B cell (primary cell): ENCODE results near the gene CHAF1A. TPM values are rescaled to one million over a fixed set of nuclear protein-coding genes. Genes with fewer than 3 reads are reported as not detected.

ENCODE experiments used
- ATAC-seq: fragments of 200-7000 bp; cut with Tn5 transposase; one replicate; pipeline ENCODE4 v1.10.0; 2021; ENCODE audit warnings: low read depth, mild to moderate bottlenecking, moderate number of reproducible peaks, moderate library complexity
- CTCF ChIA-PET: fragments of 350-600 bp; sonication (Branson Sonifier 250); formaldehyde crosslinking; loops from one replicate; lab custom pipeline; 2021; ENCODE audit warnings: antibody characterized with exemption, inconsistent platforms; lab: Charles Lee
- POLR2A ChIA-PET: fragments of 350-600 bp; sonication (Branson Sonifier 250); formaldehyde crosslinking; loops from one replicate; lab custom pipeline; 2021; ENCODE audit warnings: antibody characterized with exemption; lab: Charles Lee
- DNase-seq: peaks from one replicate; pipeline ENCODE4 v3.0.0; 2013
- H2AFZ ChIP-seq: 2 replicates; pipeline ENCODE4 v1.6.1; 2012; ENCODE audit warnings: mild to moderate bottlenecking, low read depth, low read length; ENCODE audit not compliant: insufficient read depth, poor library complexity, severe bottlenecking
- H3K27ac ChIP-seq, 2 donors: 1 replicate in 1 of 2; 2 replicates in 1 of 2; pipeline ENCODE4 v1.5.1; 2012 to 2013; ENCODE audit warnings: low read length in 2 of 2, mild to moderate bottlenecking in 2 of 2, moderate library complexity in 1 of 2
- H3K27me3 ChIP-seq, 4 experiments: fragments of 200-600 bp in 1 of 4; sonication (generic) in 1 of 4; replicated peaks in 1 of 4; 1 replicate in 2 of 4; 2 replicates in 2 of 4; pipeline versions ENCODE4 v1.6.1 to v1.7.0; 2013 to 2016; ENCODE audit warnings: low read length in 3 of 4, mild to moderate bottlenecking in 2 of 4, mixed read lengths in 1 of 4, moderate library complexity in 1 of 4; ENCODE audit not compliant: insufficient read depth in 4 of 4, control insufficient read depth in 3 of 4; ENCODE audit errors: control extremely low read depth in 1 of 4
- H3K36me3 ChIP-seq, 2 experiments: replicated peaks in 1 of 2; 1 replicate in 1 of 2; 2 replicates in 1 of 2; pipeline versions ENCODE4 v1.6.1 to v1.7.1; 2013; ENCODE audit warnings: low read length in 1 of 2; ENCODE audit not compliant: insufficient read depth in 2 of 2, control insufficient read depth in 1 of 2; ENCODE audit errors: control extremely low read depth in 1 of 2, extremely low read depth in 1 of 2
- H3K4me1 ChIP-seq, 2 donors: fragments of 200-600 bp in 1 of 2; sonication (generic) in 1 of 2; 1 replicate in 1 of 2; 2 replicates in 1 of 2; pipeline versions ENCODE4 v1.5.1 to v1.6.1; 2013 to 2017; ENCODE audit warnings: low read length in 2 of 2; ENCODE audit not compliant: control insufficient read depth in 2 of 2, insufficient read depth in 2 of 2
- H3K4me2 ChIP-seq: replicated peaks from 2 replicates; pipeline ENCODE3; 2012; ENCODE audit warnings: mild to moderate bottlenecking, low read depth, low read length; ENCODE audit not compliant: poor library complexity, severe bottlenecking
- H3K4me3 ChIP-seq, 5 experiments: fragments of 200-600 bp in 1 of 5; sonication (generic) in 1 of 5; 1 replicate in 3 of 5; 2 replicates in 2 of 5; pipeline versions ENCODE4 v1.5.1 to v1.7.0; 2011 to 2016; ENCODE audit warnings: low read length in 4 of 5, mild to moderate bottlenecking in 4 of 5, low read depth in 2 of 5, control low read depth in 1 of 5, moderate library complexity in 1 of 5; ENCODE audit not compliant: insufficient read depth in 1 of 5; ENCODE audit errors: control extremely low read depth in 1 of 5, extremely low read depth in 1 of 5
- H3K79me2 ChIP-seq: fragments of 200-600 bp; sonication (generic); one replicate; pipeline ENCODE4 v1.6.0; 2016; ENCODE audit warnings: low read length; ENCODE audit not compliant: control insufficient read depth, insufficient read depth
- H3K9ac ChIP-seq: fragments of 200-600 bp; sonication (generic); 2 replicates; pipeline ENCODE4 v1.6.1; 2017; ENCODE audit warnings: mild to moderate bottlenecking, low read length, moderate library complexity
- H3K9me3 ChIP-seq, 3 donors: one replicate each; pipeline versions ENCODE4 v1.6.1 to v1.7.1; 2013; ENCODE audit warnings: low read length in 2 of 3; ENCODE audit not compliant: control insufficient read depth in 2 of 3, insufficient read depth in 1 of 3; ENCODE audit errors: control extremely low read depth in 1 of 3
- H4K20me1 ChIP-seq: 2 replicates; pipeline ENCODE4 v1.6.0; 2012; ENCODE audit warnings: mild to moderate bottlenecking, low read length; ENCODE audit not compliant: insufficient read depth, control insufficient read depth, poor library complexity, severe bottlenecking
- H3K27ac Mint-ChIP-seq: one replicate; pipeline ENCODE4 v1.8.0; 2021; ENCODE audit warnings: mixed read lengths
- H3K27me3 Mint-ChIP-seq: one replicate; pipeline ENCODE4 v1.8.0; 2021; ENCODE audit warnings: mixed read lengths
- H3K4me1 Mint-ChIP-seq: one replicate; pipeline ENCODE4 v1.8.0; 2021; ENCODE audit warnings: mixed read lengths
- H3K4me3 Mint-ChIP-seq: one replicate; pipeline ENCODE4 v1.8.0; 2021; ENCODE audit warnings: mixed read lengths
- H3K9me3 Mint-ChIP-seq: one replicate; pipeline ENCODE4 v1.8.0; 2022; ENCODE audit warnings: mixed read lengths; ENCODE audit not compliant: insufficient read depth
- CTCF ChIP-seq: fragments of 200-600 bp; IDR thresholded peaks from one replicate; pipeline ENCODE4 v1.8.0; 2022; ENCODE audit warnings: antibody characterized with exemption, mild to moderate bottlenecking
- EZH2 ChIP-seq: IDR thresholded peaks from 2 replicates; pipeline ENCODE4 v1.6.1; 2012; ENCODE audit warnings: borderline replicate concordance, low read depth, mild to moderate bottlenecking, moderate library complexity, low read length; ENCODE audit not compliant: insufficient read depth, poor library complexity, severe bottlenecking
- WGBS: methylation state at CpG from one replicate; pipeline ENCODE4 v1.1.5; 2013; ENCODE audit warnings: missing lambda C conversion rate; ENCODE audit not compliant: insufficient coverage; 5-methylcytosine and 5-hydroxymethylcytosine counted together
- intact Hi-C: fragments of 100-400 bp; cut with micrococcal nuclease; formaldehyde crosslinking; loops from one replicate; pipeline ENCODE4 v1.10.0; 2022
- polyA plus RNA-seq: library from polyadenylated mRNA; depleted of rRNA; stranded (reverse); fragments of >200 nt; gene quantifications from 2 replicates; pipeline ENCODE4 v1.2.3, GENCODE V29; 2012
- total RNA-seq, 2 donors: library from RNA; stranded (reverse); fragments of 120-200 nt in 1 of 2; gene quantifications; 1 replicate in 1 of 2; 2 replicates in 1 of 2; pipeline versions ENCODE4 v1.2.3 to v1.2.4, GENCODE V29; 2013 to 2022

The CHAF1A gene
- total and polyA plus RNA-seq, 2 donors (not counting 1 experiment from before 2014, with no cell fraction given): 15.1 to 19.7 TPM

- no peaks in the 10 kb centered on the region for H3K9me3 ChIP-seq
- DNase-seq: no peak
- ChIA-PET CTCF (interaction anchor here (0.7 to 1.5 kb wide), 3 partner anchors 12 to 1634 kb away, joined by 3 to 5 read pairs (median 3); partner anchors contain the start of gene CHAF1A), POLR2A (no interaction called here)
- no peak for ATAC-seq
- no peaks in the 10 kb centered on the region for H3K4me1 ChIP-seq
- no peaks in the 10 kb centered on the region for H3K4me1 Mint-ChIP-seq
- intact Hi-C loops: no loop called here
- H4K20me1 ChIP-seq: no peaks in the 10 kb centered on the region
- TF ChIP-seq EZH2 (no peak), CTCF (no peak)
- H3K79me2 ChIP-seq: peaks cover 48% of the 10 kb centered on the region
- no peak overlapping the region for H3K4me2 ChIP-seq
- no peak overlapping the region for H3K4me3 Mint-ChIP-seq
- no peak overlapping the region for H2AFZ ChIP-seq
- H3K4me3 ChIP-seq: no peak overlapping the region
- H3K9me3 Mint-ChIP-seq: no peaks in the 10 kb centered on the region
- peaks cover 1 to 9% of the 10 kb centered on the region in 2 experiments for H3K36me3 ChIP-seq
- H3K9ac ChIP-seq: no peak overlapping the region
- 98% methylated on average over 5 of the region's 7 CpGs for WGBS
- H3K27ac Mint-ChIP-seq: no peak overlapping the region
- H3K27me3 ChIP-seq: no peaks in the 10 kb centered on the region
- H3K27me3 Mint-ChIP-seq: no peaks in the 10 kb centered on the region
- no peak overlapping the region for H3K27ac ChIP-seq
Observed at GRCh38 chr19:4414144-4414799, 11.8 kb downstream of the CHAF1A start.

- no peaks in the 10 kb centered on the region for H4K20me1 ChIP-seq
- H3K4me3 ChIP-seq: no peak overlapping the region
- H3K27me3 ChIP-seq: no peaks in the 10 kb centered on the region
- no peaks in the 10 kb centered on the region for H3K9me3 Mint-ChIP-seq
- no peaks in the 10 kb centered on the region for H3K4me1 Mint-ChIP-seq
- H3K27ac Mint-ChIP-seq: no peak overlapping the region
- H3K79me2 ChIP-seq: peaks cover 42% of the 10 kb centered on the region
- peaks cover 1 to 6% of the 10 kb centered on the region in 2 experiments for H3K36me3 ChIP-seq
- intact Hi-C loops: no loop called here
- H3K27me3 Mint-ChIP-seq: no peaks in the 10 kb centered on the region
- no peaks in the 10 kb centered on the region for H3K9me3 ChIP-seq
- TF ChIP-seq EZH2 (no peak), CTCF (no peak)
- no peak overlapping the region for H3K27ac ChIP-seq
- no peak overlapping the region for H3K4me3 Mint-ChIP-seq
- H3K9ac ChIP-seq: no peak overlapping the region
- no peaks in the 10 kb centered on the region for H3K4me1 ChIP-seq
- no peak for ATAC-seq
- POLR2A ChIA-PET: no interaction called here
- CTCF ChIA-PET: interaction anchor here (0.7 to 1.5 kb wide), 3 partner anchors 13 to 1633 kb away, joined by 3 to 5 read pairs (median 3); partner anchors contain the start of gene CHAF1A
- H2AFZ ChIP-seq: no peak overlapping the region
- DNase-seq: no peak
- 96% methylated on average over 6 of the region's 9 CpGs for WGBS
- H3K4me2 ChIP-seq: no peak overlapping the region
Observed at GRCh38 chr19:4414800-4415321, 12.4 kb downstream of the CHAF1A start.
